GM19452 (cell line): ENCODE data around the gene TUBA3D.
"Not testable (repeated sequence)": the region's sequence is repeated elsewhere in the genome, so short reads cannot be mapped to it uniquely, and the experiment has no call there.

Experiments
- ATAC-seq: cut with Tn5 transposase; IDR thresholded peaks from one replicate; pipeline ENCODE4 v1.9.1; 2021; ENCODE audit not compliant: unreplicated experiment

The TUBA3D gene

DNA sequence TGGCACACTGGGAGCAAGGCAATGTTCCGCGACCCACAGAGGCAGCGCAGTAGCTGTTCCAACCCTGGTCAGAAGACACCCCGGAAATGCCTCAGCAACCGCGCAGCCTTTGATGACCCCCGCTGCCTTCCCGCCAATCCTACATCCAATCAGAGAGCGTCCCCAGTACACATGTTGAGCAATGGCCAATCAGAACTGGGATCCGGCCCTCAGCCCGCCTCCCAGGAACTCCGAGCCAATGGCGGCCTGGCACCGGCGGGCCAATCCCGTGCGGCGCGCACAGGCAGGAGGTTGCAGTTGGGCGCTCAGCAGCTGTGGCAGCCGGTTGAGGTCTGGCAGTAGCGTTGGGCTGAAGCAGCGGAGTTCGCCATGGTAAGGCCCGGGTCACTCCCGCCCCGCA, at the start of gene TUBA3D:
Gene TUBA3D (plus strand): TSS at position 289 of the 400 bp plus-strand sequence. CDS start 81 bp downstream, at position 370.
- no peak for ATAC-seq

DNA sequence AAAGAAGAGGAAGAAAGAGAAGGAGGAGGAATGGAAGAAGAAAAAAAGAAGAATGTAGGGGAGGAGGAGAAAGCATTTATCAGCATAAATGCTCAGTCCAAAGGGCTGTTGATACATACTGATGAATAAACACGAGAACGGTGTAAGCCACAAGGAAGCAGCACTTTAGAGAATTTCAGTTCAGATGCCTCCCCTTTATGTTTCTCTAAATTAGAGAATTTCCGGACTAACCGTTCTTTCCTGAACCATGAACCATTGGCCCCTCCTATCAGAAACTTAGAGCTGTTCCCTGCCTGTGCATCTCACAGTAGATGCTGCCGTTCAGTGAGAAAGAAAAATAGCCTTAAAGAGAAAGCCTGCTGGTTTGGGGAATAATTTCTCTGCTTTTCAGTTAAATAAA, 49.2 kb upstream of the TUBA3D start:
- no peak for ATAC-seq

- ATAC-seq: no peak
These were observed 44.6 kb upstream of the TUBA3D start for GRCh38 chr2:131431336-131431735.

DNA sequence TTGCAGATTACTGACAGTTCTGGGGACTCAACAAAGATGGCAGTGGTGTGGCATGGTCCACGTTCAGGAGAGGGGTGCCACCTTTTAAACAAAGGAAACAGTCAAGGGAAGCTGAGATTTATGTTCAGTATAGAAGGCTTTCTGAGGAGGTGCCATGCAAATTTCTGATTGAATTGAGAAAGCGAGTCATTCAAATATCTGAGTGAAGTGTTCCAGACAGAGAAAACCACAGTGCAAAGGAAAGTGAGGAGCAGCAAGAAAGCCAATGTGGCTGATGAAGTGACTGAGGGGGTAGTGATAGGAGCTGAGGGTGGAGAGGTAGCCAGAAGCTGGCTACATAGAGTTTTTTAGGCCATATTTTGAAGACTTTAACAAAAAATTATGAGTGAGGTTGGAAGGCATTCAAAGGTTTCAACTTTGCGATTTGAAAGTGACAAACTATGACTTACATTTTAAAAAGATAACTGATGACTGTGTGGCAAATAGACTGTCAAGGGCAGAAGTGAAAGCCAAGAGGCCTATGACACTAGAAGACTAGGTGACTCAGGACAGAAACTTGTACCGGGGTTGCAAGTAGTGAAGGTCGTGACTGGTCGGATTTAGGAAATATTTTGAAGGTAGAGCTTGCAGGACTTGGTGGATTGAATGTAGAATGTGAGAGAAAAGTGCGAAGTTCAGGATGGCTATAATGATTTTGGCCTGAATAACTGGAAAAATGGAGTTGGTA, 35.0 kb upstream of the TUBA3D start:
- not testable (repeated sequence) for ATAC-seq

- not testable (repeated sequence) for ATAC-seq
These were observed 31.0 kb upstream of the TUBA3D start for GRCh38 chr2:131444736-131445514.

DNA sequence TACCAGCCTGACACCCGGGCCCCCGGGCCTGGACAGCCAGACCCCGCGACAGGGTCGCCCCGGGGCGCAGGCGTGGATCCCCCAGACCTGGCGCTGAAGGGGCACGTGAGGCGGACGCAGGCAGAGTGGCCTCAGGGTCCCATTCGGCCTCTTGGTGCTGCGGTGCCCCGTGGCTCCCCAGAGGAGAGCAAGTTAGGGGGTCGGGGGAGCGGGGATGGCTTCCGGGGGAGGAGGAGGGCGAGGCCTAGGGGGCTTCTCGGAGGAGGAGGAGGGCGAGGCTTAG, 30.5 kb upstream of the TUBA3D start:
- ATAC-seq: not testable (repeated sequence)

DNA sequence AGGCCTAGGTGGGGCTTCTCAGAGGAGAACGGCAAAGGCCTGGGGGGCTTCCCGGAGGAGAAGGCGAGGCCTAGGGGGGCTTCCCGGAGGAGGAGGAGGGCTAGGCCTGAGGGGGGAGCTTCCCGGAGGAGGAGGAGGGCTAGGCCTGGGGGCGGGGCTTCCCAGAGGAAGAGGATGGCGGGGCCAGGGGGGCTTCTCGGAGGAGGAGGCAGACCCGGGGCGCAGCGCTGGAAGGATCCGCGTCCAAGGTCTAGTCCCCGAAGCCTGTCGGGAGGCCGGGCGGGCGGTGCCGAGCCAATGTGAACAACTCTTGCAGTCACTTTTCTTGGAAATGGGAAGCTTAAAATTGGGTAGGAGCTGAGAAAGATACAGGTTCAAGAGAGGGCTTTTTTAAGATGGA, 30.0 kb upstream of the TUBA3D start:
- no peak for ATAC-seq

DNA sequence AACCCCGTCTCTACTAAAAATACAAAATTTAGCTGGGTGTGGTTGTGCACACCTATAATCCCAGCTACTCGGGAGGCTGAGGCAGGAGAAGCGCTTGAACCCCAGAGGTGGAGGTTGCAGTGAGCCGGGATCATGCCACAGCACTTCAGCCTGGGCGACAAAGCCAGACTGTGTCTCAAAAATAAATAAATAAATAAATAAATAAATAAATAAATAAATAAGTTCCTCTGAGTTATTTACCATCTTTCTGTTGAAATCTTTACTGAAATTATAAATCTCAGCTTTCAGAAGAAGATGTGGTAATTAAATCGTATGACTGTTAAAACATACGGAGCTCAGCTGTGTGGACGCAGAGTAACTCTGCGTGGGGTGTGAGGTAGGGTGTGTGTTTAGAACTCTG, 27.9 kb upstream of the TUBA3D start:
- ATAC-seq: not testable (repeated sequence)

- peak; percentile 87 for ATAC-seq
These were observed 24.5 kb upstream of the TUBA3D start for GRCh38 chr2:131451265-131451949.

GRCh38 chr2:131454914-131455313, 21.0 kb upstream of the TUBA3D start:
- ATAC-seq: not testable (repeated sequence)

- not testable (repeated sequence) for ATAC-seq
These were observed 8.2 kb upstream of the TUBA3D start for GRCh38 chr2:131467722-131468121.

DNA sequence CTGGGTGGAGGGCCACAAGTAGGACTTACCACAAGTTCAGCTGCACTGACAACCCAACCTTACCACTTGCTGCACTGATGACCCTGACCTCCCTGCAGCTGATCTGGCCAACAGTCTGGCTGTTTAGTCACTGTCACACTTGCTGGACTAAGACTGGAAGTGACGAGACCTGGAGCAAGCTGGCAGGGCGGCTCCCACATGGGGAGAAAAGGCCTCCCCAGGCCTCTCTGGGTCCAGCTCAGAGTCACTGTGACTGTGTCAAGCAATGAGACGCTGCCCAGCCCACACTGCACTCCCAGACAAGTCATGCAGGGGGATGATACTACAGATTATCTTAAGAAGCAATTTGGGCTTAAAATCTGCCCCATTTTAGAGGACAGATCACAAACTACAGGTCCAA, 5.0 kb upstream of the TUBA3D start:
- not testable (repeated sequence) for ATAC-seq

GRCh38 chr2:131471624-131472023, 4.3 kb upstream of the TUBA3D start:
- not testable (repeated sequence) for ATAC-seq

DNA sequence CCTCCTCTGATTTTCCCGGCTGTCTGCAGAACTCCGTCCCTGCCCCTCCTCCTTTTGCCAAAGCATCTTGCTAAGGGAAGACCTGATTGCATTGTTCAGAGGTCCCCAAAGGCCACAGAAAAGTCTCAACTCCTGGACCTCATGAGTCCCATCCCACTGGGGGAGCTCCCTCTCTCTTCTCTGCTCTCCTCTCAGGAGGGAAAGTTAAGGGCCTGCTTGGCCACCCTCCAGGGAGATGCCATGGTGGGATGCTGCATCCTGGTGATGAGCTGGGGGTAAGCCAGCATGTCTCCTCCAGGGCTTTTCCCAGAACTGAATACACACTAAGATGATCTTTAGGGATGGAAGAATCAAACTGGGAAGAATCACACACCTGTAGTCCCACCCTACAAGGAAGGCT, 2.7 kb upstream of the TUBA3D start:
- not testable (repeated sequence) for ATAC-seq

DNA sequence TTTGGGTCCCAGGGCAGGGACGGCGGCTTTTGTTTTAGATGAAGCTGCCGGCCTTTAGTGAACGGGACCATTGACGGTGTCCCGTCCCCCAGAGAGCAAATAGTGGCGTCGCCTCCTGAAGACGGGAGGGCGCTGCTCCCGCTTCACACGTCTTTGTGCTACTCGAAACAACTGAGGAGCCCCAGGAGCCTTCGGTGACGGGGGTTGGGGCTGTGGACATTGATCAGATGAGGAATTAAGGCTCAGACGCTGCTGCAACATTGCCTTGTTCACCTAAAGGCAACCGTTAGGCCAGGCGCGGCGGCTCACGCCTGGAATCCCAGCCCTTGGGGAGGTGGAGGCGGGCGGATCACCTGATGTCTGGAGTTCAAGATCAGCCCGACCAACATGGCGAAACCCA, 444 bp downstream of the TUBA3D start:
- ATAC-seq: not testable (repeated sequence)

- ATAC-seq: not testable (repeated sequence)
These were observed 1.3 kb downstream of the TUBA3D start for GRCh38 chr2:131477227-131477626.

- ATAC-seq: not testable (repeated sequence)
These were observed 2.3 kb downstream of the TUBA3D start for GRCh38 chr2:131478074-131478849.

DNA sequence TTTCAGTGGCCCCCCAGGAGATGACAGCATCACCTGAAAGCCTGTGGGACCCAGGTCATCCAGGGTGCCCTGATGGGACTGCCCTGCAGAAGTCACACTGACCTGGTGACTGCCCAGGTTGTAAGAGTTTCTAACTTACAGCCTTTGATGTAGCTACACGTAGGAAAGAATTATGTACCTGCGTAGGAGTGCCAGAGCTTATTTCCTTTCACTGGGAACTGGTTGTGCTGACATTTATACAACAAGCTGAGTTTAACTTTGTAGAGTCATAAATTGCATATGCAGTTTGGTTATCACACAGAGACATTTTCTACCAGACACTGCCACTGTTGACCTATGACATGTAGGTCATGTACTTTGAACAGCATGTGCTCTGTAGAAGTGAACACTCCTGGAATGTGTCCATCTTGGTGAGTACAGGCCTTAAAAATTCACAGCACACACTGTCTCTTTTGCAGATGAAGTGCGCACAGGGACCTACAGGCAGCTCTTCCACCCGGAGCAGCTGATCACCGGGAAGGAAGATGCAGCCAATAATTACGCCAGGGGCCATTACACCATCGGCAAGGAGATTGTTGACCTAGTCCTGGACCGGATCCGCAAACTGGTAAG, 3.0 kb downstream of the TUBA3D start:
- not testable (repeated sequence) for ATAC-seq

DNA sequence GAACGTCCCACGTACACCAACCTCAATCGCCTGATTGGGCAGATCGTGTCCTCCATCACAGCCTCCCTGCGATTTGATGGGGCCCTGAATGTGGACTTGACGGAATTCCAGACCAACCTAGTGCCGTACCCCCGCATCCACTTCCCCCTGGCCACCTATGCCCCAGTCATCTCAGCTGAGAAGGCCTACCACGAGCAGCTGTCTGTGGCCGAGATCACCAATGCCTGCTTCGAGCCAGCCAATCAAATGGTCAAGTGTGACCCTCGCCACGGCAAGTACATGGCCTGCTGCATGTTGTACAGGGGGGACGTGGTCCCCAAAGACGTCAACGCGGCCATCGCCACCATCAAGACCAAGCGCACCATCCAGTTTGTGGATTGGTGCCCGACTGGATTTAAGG, 4.4 kb downstream of the TUBA3D start:
- not testable (repeated sequence) for ATAC-seq

DNA sequence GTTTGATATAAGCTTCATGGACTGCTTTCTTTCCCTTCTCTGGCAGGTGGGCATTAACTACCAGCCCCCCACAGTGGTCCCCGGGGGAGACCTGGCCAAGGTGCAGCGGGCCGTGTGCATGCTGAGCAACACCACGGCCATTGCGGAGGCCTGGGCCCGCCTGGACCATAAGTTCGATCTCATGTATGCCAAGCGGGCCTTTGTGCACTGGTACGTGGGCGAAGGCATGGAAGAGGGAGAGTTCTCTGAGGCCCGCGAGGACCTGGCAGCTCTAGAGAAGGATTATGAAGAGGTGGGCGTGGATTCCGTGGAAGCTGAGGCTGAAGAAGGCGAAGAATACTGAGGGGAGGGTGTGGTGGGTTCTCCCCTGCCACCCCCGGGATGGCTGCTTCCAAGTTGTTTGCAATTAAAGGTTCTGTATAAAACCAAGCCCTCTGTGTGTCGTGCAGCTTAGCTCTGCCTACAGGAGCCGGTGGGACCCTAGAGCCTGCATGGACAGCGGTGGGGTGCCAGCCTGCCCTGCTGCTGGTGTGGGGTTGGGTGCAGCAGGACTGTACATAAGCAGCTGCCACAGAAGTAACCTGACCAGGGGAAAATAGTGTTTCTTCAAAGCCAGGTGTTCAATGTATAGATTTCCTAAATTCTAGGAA, 6.7 kb downstream of the TUBA3D start:
- not testable (repeated sequence) for ATAC-seq
